Neutrophil (primary cell): ENCODE results near the gene ANO10.

Experiments used
- H3K27ac ChIP-seq: fragments of 200-600 bp; sonication (generic); 2 replicates; pipeline ENCODE4 v1.5.1; 2016; ENCODE audit warnings: mild to moderate bottlenecking, moderate library complexity
- H3K27me3 ChIP-seq: fragments of 200-600 bp; sonication (generic); 2 replicates; pipeline ENCODE4 v1.6.0; 2016; ENCODE audit warnings: mild to moderate bottlenecking
- H3K36me3 ChIP-seq: fragments of 200-600 bp; sonication (generic); 2 replicates; pipeline ENCODE4 v1.5.1; 2017
- H3K4me1 ChIP-seq, 2 experiments: fragments of 200-600 bp in 1 of 2; sonication (generic) in 1 of 2; 1 replicate in 1 of 2; 2 replicates in 1 of 2; pipeline versions ENCODE4 v1.5.1 to v1.6.1; 2013 to 2016; ENCODE audit warnings: low read depth in 1 of 2, low read length in 1 of 2, mild to moderate bottlenecking in 1 of 2, moderate library complexity in 1 of 2; ENCODE audit not compliant: control insufficient read depth in 1 of 2, insufficient read depth in 1 of 2
- H3K4me3 ChIP-seq, 2 experiments: fragments of 200-600 bp in 1 of 2; sonication (generic) in 1 of 2; 1 replicate in 1 of 2; 2 replicates in 1 of 2; pipeline ENCODE4 v1.5.1; 2013 to 2016; ENCODE audit warnings: low read depth in 1 of 2, low read length in 1 of 2, mild to moderate bottlenecking in 1 of 2, moderate library complexity in 1 of 2
- H3K9me3 ChIP-seq: fragments of 200-600 bp; sonication (generic); 2 replicates; pipeline ENCODE4 v1.5.1; 2016
- CTCF ChIP-seq: fragments of 200-600 bp; sonication (generic); IDR thresholded peaks from 2 replicates; pipeline ENCODE4 v1.5.1; 2016; ENCODE audit warnings: antibody characterized with exemption

ANO10 gene

GRCh38 chr3:43650345-43650744 is 28.5 kb upstream of the ANO10 start:
- peaks cover 23 to 29% of the 10 kb centered on the region in 2 experiments for H3K4me1 ChIP-seq
- H3K36me3 ChIP-seq: no peaks in the 10 kb centered on the region
- no peaks in the 10 kb centered on the region for H3K27me3 ChIP-seq
- H3K27ac ChIP-seq: no peak overlapping the region
- H3K9me3 ChIP-seq: no peaks in the 10 kb centered on the region
- no peak overlapping the region for H3K4me3 ChIP-seq
- no peak for TF ChIP-seq CTCF

- H3K4me3 ChIP-seq: no peak overlapping the region
- no peak for TF ChIP-seq CTCF
Measured at GRCh38 chr3:43649365-43649968, 27.7 kb upstream of the ANO10 start.

GRCh38 chr3:43648957-43649356 is 27.1 kb upstream of the ANO10 start:
- Histone ChIP-seq H3K4me1 (peaks cover 36 to 43% of the 10 kb centered on the region in 2 experiments), H3K36me3 (no peaks in the 10 kb centered on the region), H3K4me3 (no peak overlapping the region), H3K9me3 (no peaks in the 10 kb centered on the region), H3K27ac (no peak overlapping the region), H3K27me3 (no peaks in the 10 kb centered on the region)
- TF ChIP-seq CTCF: no peak

More at GRCh38 chr3:43649365-43649968, 27.7 kb upstream of the ANO10 start:
- Histone ChIP-seq H3K4me1 (peaks cover 31 to 38% of the 10 kb centered on the region in 2 experiments), H3K27me3 (no peaks in the 10 kb centered on the region), H3K36me3 (no peaks in the 10 kb centered on the region), H3K27ac (no peak overlapping the region), H3K9me3 (no peaks in the 10 kb centered on the region)

- no peak for TF ChIP-seq CTCF
- no peaks in the 10 kb centered on the region for H3K27me3 ChIP-seq
Measured at GRCh38 chr3:43647331-43648166, 25.7 kb upstream of the ANO10 start.

GRCh38 chr3:43644443-43644842 is 22.6 kb upstream of the ANO10 start:
- no peaks in the 10 kb centered on the region for H3K9me3 ChIP-seq
- peak overlapping the region; percentile 36 for H3K27ac ChIP-seq
- no peaks in the 10 kb centered on the region for H3K27me3 ChIP-seq
- no peak overlapping the region for H3K4me3 ChIP-seq
- no peak for TF ChIP-seq CTCF
- H3K4me1 ChIP-seq: peaks cover 65 to 73% of the 10 kb centered on the region in 2 experiments
- no peaks in the 10 kb centered on the region for H3K36me3 ChIP-seq

More at GRCh38 chr3:43647331-43648166, 25.7 kb upstream of the ANO10 start:
- Histone ChIP-seq H3K9me3 (no peaks in the 10 kb centered on the region), H3K27ac (peak overlapping the region; percentile 90), H3K4me3 (no peak overlapping the region), H3K4me1 (peaks cover 36 to 45% of the 10 kb centered on the region in 2 experiments), H3K36me3 (no peaks in the 10 kb centered on the region)
